Colonic mucosa (tissue), 4 donors: ENCODE results near the gene POLR3B. TPM values are rescaled to one million over a fixed set of nuclear protein-coding genes. Genes with fewer than 3 reads are reported as not detected.

Experiments
- DNase-seq: peaks from one replicate; pipeline ENCODE4 v3.0.0-alpha.2; 2020
- H3K27ac ChIP-seq: fragments of 200-600 bp; one replicate; pipeline ENCODE4 v1.8.0; 2021
- H3K27me3 ChIP-seq: fragments of 200-600 bp; one replicate; pipeline ENCODE4 v1.8.0; 2021
- H3K36me3 ChIP-seq: fragments of 200-600 bp; one replicate; pipeline ENCODE4 v1.8.0; 2021
- H3K4me1 ChIP-seq: fragments of 200-600 bp; one replicate; pipeline ENCODE4 v1.8.0; 2021; ENCODE audit warnings: mild to moderate bottlenecking
- H3K4me3 ChIP-seq: fragments of 200-600 bp; one replicate; pipeline ENCODE4 v1.8.0; 2021
- H3K9ac ChIP-seq, 2 donors: one replicate each; pipeline ENCODE4 v1.7.0; 2013; ENCODE audit warnings: control low read depth in 2 of 2, low read depth in 2 of 2, low read length in 2 of 2
- H3K9me3 ChIP-seq: fragments of 200-600 bp; one replicate; pipeline ENCODE4 v1.8.0; 2021
- CTCF ChIP-seq: fragments of 200-600 bp; IDR thresholded peaks from one replicate; pipeline ENCODE4 v1.8.0; 2022; ENCODE audit warnings: antibody characterized with exemption, mild to moderate bottlenecking
- intact Hi-C: fragments of 100-400 bp; cut with DNase I; formaldehyde crosslinking; loops from one replicate; pipeline ENCODE4 v1.14.1; 2022
- total RNA-seq, 2 donors: library from RNA; stranded (reverse); fragmentation: NEBNext Ultra II Directional in 1 of 2; extraction: Animal tissue kit (Norgen Biotek cat#: 25700) in 1 of 2; gene quantifications; one replicate each; pipeline ENCODE4 v1.2.1, GENCODE V29; 2021
- donor health status: healthy.
- donor health status: DM: no; HTN: no; CAD: no.
- donor health status: DM: no; HTN: no; CAD: no.

The POLR3B gene
- total RNA-seq, 2 donors from 2014 or later: 5.7 to 10.4 TPM

- no peak for DNase-seq
- H3K27ac ChIP-seq: no peak overlapping the region
- intact Hi-C loops: no loop called here
- no peak for TF ChIP-seq CTCF
- H3K4me3 ChIP-seq: no peak overlapping the region
- H3K9ac ChIP-seq: no peak overlapping the region
- H3K27me3 ChIP-seq: no peaks in the 10 kb centered on the region
- H3K9me3 ChIP-seq: no peaks in the 10 kb centered on the region
- no peaks in the 10 kb centered on the region for H3K36me3 ChIP-seq
- H3K4me1 ChIP-seq: no peaks in the 10 kb centered on the region
These were observed 57.6 kb downstream of the POLR3B start for GRCh38 chr12:106415134-106415533.

GRCh38 chr12:106416273-106416672 is 58.7 kb downstream of the POLR3B start:
- Histone ChIP-seq H3K27me3 (no peaks in the 10 kb centered on the region), H3K4me1 (no peaks in the 10 kb centered on the region), H3K9ac (no peak overlapping the region), H3K27ac (no peak overlapping the region), H3K36me3 (no peaks in the 10 kb centered on the region), H3K9me3 (no peaks in the 10 kb centered on the region), H3K4me3 (no peak overlapping the region)
- TF ChIP-seq CTCF: no peak
- no peak for DNase-seq
- intact Hi-C loops: no loop called here

- Histone ChIP-seq H3K4me1 (no peaks in the 10 kb centered on the region), H3K27ac (no peak overlapping the region), H3K9me3 (no peaks in the 10 kb centered on the region), H3K27me3 (no peaks in the 10 kb centered on the region), H3K36me3 (no peaks in the 10 kb centered on the region), H3K4me3 (no peak overlapping the region), H3K9ac (no peak overlapping the region)
- TF ChIP-seq CTCF: no peak
- DNase-seq: no peak
- intact Hi-C loops: no loop called here
These were observed 60.7 kb downstream of the POLR3B start for GRCh38 chr12:106417926-106418910.

- Histone ChIP-seq H3K4me3 (no peak overlapping the region), H3K36me3 (no peaks in the 10 kb centered on the region), H3K4me1 (no peaks in the 10 kb centered on the region), H3K9me3 (no peaks in the 10 kb centered on the region), H3K9ac (no peak overlapping the region), H3K27ac (no peak overlapping the region), H3K27me3 (no peaks in the 10 kb centered on the region)
- intact Hi-C loops: no loop called here
- no peak for TF ChIP-seq CTCF
- DNase-seq: no peak
These were observed 61.4 kb downstream of the POLR3B start for GRCh38 chr12:106418970-106419369.

GRCh38 chr12:106423291-106423690 is 65.7 kb downstream of the POLR3B start:
- intact Hi-C loops: no loop called here
- no peaks in the 10 kb centered on the region for H3K27me3 ChIP-seq
- TF ChIP-seq CTCF: no peak
- no peaks in the 10 kb centered on the region for H3K4me1 ChIP-seq
- no peaks in the 10 kb centered on the region for H3K9me3 ChIP-seq
- no peak overlapping the region for H3K4me3 ChIP-seq
- no peaks in the 10 kb centered on the region for H3K36me3 ChIP-seq
- no peak overlapping the region for H3K27ac ChIP-seq
- no peak overlapping the region for H3K9ac ChIP-seq
- DNase-seq: no peak
